Raji (cell line): Measurements from ENCODE around the gene CDCA8.

Experiments used
- POLR2A ChIP-seq: IDR thresholded peaks from 2 replicates; pipeline ENCODE4 v1.6.1; 2011; ENCODE audit warnings: low read depth, low read length, control low read depth; ENCODE audit not compliant: insufficient read depth

Gene CDCA8

DNA sequence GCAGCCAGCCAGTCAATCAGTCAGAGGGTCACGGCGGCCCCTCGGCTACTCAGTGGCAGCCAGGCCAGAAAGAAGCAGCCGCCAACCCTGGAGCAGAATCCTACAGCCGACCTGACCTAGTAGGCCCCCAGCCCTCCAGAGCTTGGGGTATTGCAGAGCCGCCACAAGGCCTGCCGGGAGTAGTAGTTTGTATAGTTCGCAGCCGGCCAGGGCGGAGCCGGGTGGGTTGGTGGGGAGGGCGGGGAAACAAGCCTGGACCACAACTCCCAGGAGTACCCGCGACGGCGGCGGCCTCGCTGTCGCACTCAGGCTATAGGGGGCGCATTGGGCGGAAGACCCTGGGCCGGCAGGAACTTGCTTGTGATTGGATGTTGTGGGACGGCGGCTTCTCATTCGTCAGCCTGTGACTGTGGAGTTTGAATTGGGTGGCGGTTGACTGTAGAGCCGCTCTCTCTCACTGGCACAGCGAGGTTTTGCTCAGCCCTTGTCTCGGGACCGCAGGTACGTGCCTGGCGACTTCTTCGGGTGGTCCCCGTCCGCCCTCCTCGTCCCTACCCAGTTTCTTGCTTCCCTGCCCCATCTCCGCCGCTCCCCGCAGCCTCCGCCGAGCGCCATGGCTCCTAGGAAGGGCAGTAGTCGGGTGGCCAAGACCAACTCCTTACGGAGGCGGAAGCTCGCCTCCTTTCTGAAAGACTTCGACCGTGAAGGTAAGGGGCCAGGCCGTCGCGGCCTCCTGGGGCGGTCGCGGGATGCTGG, at the start of gene CDCA8:
Gene CDCA8, plus strand, starts transcription at position 439 of the 756 bp plus-strand sequence. Its CDS starts 175 bp downstream, at position 614.
- peak; percentile 99 for TF ChIP-seq POLR2A

DNA sequence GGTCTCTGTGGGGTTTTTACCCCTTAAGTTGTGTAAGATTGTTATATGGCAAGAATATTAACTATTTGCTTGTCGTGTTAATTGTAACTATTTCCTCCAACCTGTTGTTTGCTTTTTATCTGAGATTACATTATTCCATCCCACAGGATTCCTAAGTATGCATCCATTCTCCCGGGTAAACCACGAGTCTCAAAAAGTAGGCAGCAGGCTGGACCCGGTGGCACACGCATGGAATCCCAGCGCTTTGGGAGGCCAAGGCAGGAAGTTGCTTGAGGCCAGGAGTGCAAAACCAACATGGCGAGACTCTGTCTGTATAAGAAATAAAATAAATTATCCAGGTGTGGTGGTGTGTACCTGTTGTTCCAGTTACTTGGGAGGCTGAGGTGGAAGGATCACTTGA, 45.0 kb upstream of the CDCA8 start:
- TF ChIP-seq POLR2A: no peak

DNA sequence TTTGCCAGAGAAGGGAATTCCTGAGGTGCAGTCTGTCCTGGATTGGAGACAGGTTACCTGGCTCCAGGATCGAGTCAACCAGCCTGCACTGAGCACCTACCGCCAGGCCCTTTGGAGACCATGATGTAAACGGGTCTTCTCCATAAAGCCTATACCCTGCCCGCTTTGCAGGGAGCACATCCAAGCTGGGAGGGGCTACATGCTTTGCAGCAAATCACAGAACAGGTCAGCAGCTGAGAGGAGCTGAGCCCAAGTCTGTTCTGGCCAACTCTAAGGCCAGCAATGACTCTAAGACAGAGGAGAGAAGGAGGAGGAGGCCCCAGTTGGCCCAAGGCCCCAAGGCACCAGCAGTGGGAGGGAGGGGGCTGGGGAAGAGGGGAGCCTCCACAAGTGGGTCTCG, 42.1 kb upstream of the CDCA8 start:
- TF ChIP-seq POLR2A: no peak

DNA sequence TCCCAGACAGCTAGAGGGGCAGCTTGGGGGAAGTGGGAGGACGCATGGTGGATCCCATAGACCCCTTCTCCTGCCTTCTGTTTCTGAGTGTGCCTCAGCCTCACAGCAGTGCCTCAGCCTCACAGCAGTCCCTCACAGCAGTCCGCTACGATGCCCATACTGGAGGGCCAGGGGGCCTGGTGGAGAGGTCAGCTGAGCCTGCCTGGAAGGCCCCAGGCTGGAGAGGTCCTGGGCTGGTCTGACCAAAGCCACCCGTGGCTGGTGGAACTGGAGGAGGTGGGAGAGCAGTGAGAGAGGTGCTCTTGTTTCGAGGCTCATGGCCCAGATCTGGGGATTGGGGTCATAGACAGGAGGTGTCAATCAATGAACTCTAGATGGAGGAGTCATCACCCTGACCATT, 41.6 kb upstream of the CDCA8 start:
- no peak for TF ChIP-seq POLR2A

DNA sequence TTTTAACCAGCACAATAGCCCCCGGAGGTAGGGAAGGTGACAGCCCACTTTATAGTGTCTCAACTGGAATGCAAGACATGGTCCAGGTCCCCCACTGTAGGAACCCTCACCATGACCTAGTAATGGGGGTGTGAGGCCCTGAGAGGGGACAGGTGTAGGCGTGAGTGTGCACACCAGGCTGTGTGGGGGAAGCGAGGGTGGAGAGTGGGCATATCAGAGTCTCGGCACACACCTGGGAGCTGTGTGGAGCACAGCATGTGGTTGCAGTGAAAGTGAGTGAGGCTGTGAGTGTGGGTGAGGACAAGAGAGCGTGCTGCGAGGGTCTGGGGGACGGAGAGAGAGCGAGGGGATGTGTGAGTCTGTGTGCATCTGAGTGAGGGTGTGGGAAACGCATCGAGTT, 40.5 kb upstream of the CDCA8 start:
- no peak for TF ChIP-seq POLR2A

DNA sequence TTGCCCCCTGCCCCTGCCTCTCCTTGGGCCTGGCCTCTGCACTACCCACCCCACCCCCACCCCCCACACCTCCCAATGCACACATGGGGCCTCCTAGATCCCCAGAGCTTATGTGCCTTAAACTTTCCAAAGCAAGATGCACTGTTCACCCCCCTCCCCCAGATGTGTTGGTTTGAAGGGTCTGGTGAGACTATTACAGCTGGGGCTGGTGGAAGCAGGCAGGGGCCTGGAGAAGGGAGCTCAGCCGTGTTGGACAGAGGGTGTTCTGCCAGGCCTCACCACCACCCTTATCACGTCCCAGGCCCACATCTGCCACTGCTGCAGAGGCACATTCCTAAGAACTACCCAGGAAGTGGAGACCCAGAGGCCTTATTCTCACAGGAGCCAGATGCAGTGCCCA, 39.3 kb upstream of the CDCA8 start:
- TF ChIP-seq POLR2A: no peak

DNA sequence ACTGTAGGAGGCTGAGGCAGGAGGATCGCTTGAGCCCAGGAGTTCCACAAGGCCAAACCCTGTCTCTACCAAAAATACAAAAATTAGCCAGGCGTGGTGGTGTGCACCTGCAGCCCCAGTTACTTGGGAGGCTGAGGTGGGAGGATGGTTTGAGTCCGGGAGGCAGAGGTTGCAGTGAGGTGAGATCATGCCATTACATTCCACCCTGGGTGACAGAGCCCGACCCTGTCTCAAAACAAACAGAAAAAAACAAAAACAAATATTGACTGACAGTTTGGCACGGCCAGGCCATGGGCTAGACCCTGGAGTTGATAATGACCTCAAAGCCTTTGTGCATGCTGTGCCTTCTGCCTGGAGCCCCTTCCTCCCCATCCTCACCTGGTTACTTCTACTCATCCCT, 38.4 kb upstream of the CDCA8 start:
- no peak for TF ChIP-seq POLR2A

DNA sequence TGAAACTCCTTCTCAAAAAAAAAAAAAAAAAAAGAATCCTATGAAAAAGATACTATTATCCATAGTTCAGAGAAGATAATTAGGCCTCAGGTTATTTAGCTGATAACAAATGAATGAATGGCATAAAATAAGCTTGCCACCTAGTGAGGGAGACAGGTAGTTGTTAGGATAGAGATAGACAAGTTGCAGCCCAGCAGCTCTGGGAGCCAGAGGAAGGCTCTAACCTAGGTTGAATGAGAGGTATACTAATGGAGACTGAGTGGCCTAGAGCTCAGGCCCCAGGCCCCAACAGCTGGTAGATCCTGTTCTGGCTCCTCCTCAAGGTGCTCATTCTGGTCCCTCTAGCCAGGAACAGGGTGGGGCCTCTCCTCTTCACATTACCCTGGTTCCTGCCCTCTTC, 37.0 kb upstream of the CDCA8 start:
- no peak for TF ChIP-seq POLR2A

DNA sequence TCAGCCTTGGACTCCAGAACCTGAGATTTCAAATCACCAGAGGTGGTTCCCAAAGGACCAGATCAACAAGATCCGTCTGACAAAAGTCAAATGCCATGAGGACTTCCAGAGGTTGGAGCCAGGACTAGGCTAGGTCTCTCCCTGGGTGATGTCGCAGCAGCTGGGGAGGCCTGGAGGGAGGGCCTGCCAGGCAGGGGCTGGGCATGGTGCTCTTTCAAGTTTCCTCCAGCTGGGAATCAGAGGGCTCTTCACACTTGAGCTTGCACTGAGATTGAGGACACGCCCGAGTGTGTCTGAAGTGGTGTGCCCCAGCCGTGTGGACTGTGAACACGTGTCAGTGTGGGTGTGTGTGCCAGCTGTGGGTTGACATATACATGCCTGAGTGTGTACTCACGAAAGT, 36.3 kb upstream of the CDCA8 start:
- no peak for TF ChIP-seq POLR2A

DNA sequence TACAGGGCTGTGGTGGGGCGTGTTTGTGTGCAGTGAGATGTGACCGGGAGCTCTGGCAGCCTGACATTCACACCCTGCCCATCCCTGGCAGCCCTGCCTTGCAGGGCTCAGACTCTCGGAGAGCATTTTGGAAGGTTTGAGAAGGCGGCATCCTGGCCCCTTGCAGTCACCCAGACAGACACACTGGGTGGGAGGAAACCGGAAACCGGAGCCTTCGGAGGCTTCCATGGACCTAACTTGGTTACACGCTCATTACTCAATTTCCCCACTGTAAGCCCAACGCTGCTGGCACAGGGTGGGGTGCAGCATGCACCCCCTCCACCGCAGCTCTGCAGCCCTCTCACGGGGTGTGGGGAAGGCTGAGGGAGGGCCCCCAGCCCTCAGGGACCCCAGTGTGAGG, 35.4 kb upstream of the CDCA8 start:
- TF ChIP-seq POLR2A: no peak

DNA sequence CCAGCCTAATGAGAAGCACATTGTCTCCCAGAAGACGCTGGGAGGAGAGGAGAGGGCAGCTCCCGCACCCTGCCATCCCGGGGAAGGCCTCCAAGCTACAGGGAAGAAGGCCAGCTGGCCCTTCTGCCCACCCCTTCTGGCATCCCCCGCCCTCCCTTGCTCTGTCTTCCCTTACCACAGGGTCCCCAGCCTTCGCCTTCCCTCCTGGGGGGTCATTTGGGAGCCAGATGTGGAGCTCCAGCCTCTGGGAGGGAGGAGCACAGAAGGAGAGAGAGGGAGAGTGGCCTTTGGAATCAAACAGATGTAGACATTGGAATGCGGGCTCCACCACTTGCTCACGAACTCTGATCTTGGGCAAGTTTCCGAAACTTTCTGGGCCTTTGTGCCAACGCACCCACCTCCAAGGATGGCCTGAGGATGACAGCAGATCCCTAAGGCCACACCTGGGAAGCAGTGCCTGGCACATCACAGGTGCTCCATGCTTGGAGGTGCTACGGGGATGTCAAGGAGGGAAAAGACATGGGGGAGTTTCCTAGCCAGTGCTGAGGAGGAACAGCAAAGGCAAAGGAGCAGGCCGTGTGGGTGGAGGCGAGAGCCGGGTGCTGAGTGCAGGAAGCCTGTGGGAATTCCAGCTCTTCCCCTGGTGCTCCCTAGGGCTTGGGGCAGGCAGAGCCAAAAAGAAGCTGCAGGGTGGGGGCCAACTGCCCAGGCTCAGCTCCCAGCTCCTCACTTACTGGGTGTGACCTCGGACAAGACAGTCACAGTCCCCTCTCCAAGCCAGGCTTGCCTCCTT, 34.5 kb upstream of the CDCA8 start:
- no peak for TF ChIP-seq POLR2A

DNA sequence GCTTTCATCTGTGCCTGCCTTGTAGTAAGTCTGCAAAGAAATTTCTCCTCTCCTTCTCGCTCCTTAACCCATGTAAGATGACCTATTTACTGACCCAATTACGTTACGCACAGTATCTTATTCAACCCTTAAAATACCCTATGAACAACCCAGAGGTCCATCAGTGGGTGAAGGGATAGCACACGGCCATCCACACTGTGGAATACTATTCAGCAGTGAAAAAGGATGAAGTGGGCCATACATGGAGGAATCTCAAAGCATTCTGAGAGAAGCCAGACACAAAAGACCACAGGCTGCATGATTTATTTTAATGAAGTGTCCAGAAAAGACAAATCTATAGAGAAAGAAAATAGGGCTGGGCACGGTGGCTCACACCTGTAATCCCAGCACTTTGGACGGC, 33.8 kb upstream of the CDCA8 start:
- TF ChIP-seq POLR2A: no peak

DNA sequence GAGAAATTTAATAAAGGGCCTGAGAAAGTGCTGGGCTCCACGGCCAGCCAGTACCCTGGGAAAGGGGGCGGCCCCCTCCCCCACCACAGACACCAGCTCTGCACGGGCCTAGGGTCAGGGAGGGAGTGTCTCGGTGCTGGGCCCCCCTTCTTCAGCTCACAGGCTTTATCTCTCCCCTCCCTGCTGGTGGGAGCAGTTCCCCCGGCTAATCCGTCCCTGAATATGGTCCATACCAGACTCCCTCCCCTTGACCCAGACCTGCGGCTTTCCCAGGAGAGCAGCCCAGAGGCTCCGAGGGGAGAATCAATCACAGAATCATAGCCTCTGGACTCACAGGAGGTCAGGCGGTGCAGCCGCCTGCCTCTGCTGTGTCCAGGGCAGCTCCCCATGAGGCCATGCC, 31.7 kb upstream of the CDCA8 start:
- TF ChIP-seq POLR2A: no peak

DNA sequence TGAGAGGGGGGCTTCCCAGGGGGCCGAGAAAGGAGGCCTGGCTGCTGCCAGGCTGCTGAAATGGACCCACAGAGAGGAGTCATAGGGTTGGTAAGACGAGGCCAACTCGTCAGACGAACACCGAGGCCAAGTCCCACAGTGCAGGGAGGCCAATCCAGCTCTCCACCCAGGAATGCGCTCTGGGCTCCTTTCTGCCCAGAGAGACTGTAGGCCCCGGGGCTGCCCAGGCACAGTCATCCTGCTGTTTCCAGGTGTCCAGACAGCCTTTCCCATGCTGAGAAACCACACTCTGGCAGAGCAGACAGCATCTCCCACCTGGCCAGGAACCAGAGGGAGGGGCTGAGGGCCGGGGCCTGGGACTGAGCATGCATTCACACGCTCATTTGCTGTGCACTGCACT, 30.9 kb upstream of the CDCA8 start:
- no peak for TF ChIP-seq POLR2A

DNA sequence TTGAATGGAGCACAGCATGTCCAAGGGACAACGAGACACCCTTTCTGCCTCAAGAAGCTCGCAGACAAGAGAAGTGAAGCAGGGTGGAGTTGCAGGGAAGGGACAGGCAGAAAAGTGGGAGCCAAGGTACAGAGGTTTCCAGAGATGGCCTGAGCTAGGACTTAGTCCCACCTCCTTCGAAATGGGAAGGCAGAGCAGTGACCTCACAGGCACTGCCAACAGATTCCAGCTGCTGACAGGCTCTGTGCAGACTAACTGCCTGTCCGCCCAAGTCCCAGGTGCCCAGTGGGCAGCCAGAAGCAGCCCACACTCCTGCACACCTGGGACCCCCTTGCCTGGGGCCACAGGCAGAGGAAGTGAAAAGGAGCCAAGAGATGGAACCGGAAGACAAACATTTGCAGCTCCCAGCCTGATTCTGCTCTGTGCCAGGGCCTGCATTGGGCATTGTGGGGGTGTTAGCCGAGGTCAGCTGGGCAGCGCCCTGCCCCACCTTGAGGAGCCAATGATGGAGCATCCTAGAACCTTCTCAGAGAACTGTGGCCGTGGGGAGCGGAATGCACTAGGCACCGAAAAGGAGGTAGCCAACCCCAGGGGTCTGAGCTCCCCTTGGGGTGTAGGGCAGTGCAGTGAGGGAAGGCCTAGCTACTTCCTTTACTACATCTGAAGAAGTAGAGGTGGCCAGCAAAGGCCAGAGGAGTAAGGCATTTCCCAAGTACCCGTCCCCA, 30.1 kb upstream of the CDCA8 start:
- TF ChIP-seq POLR2A: no peak
